ENCODE measurements around the gene RGPD8. TPM values are rescaled to one million over a fixed set of nuclear protein-coding genes. Genes with fewer than 3 reads are reported as not detected.

RGPD8 gene
- total and polyA plus RNA-seq, 2 of the 8 experiments (the other 6 are each of a cell fraction or from before 2014, with no cell fraction given), result 0.51 to 8.2 TPM

GRCh38 chr2:112481528-112482233 is 48.2 kb upstream of the RGPD8 start, which contains the start of gene TTL:
Gene TTL (plus strand): TSS chr2:112482156. CDS start chr2:112482345, 189 bp downstream.
- 1% methylated on average over 50 of the region's 82 CpGs; no CpG with 5 or more reads in 1 of the 2 experiments for WGBS, 2 experiments (ENCODE audit: extremely low coverage in 1 of 2, insufficient coverage in 1 of 2, insufficient read length in 1 of 2, insufficient replicate concordance in 2 of 2, low coverage in 1 of 2, low lambda C conversion rate in 2 of 2, missing lambda C conversion rate in 1 of 2)

More at GRCh38 chr2:112481528-112482233, 48.2 kb upstream of the RGPD8 start, which contains the start of gene TTL:
- peak within 1 kb of the TSS; percentile 96 for H3K4ac ChIP-seq (replicated peaks; ENCODE audit: insufficient read length, low read depth, low read length)
- peak within 1 kb of the TSS; percentile 50 to 91 for H3K4me2 ChIP-seq (ENCODE audit: insufficient read depth in 1 of 2, low read depth in 2 of 2, low read length in 2 of 2)
- H2BK12ac ChIP-seq (ENCODE audit: low read depth, low read length), result no peak within 1 kb of the TSS
- ChIA-PET CTCF (ENCODE audit: partially characterized antibody) (interaction anchor here (1.0 to 2.7 kb wide), 9 partner anchors 10 to 96 kb away, joined by 3 to 17 read pairs (median 4); no protein-coding TSS in a partner anchor), POLR2A (ENCODE audit: partially characterized antibody) (interaction anchor here (0.7 kb wide), 1 partner anchor 12 kb away, joined by 3 read pairs; no protein-coding TSS in a partner anchor)
- peak within 1 kb of the TSS; percentile 71 for H3K56ac ChIP-seq (replicated peaks; ENCODE audit: insufficient read length, low read depth, low read length)
- H4K20me1 ChIP-seq (replicated peaks in 1 of 2; ENCODE audit: control insufficient read depth in 1 of 2, insufficient read depth in 2 of 2, low read length in 2 of 2), result no peaks in the 10 kb centered on the region
- H4K91ac ChIP-seq (replicated peaks; ENCODE audit: insufficient read length, low read length), result no peak within 1 kb of the TSS
- FAIRE-seq (no peak), DNase-seq (ENCODE audit: low read depth in 1 of 2, low spot score in 2 of 2) (peak in 1 of 2 experiments; percentile 73)
- no peak for TF ChIP-seq TEAD4 (IDR thresholded peaks at IDR 0.05; ENCODE audit: low read depth, low read length)
- TF ChIP-seq EGR1 (IDR thresholded peaks at IDR 0.05; ENCODE audit: borderline replicate concordance, low read depth, low read length), result peak; percentile 80; the same call in 1 of the 2 replicates
- 0 out of 2 replicates have a peak, but pooled peaks have one; percentile 48 for TF ChIP-seq SP4 (IDR thresholded peaks at IDR 0.05; ENCODE audit: low read length)
- no peak for TF ChIP-seq KDM1A (IDR thresholded peaks at IDR 0.05; ENCODE audit: borderline replicate concordance, low read length)
- TF ChIP-seq MAX (IDR thresholded peaks at IDR 0.05), result 0 out of 2 replicates have a peak, but pooled peaks have one; percentile 9
- TF ChIP-seq KDM4A (IDR thresholded peaks at IDR 0.05; ENCODE audit: low read depth, low read length, severe bottlenecking), result peak; percentile 42
- TF ChIP-seq JUND (IDR thresholded peaks at IDR 0.05; ENCODE audit: low read length), result no peak
- TF ChIP-seq CEBPB (IDR thresholded peaks at IDR 0.05; ENCODE audit: low read depth, low read length), result no peak
- TF ChIP-seq SIN3A (conservative IDR thresholded peaks at IDR 0.05 in 1 of 2, IDR thresholded peaks at IDR 0.05 in 1 of 2; ENCODE audit: low read depth in 1 of 2, low read length in 2 of 2), result 0 out of 4 replicates have a peak, but pooled peaks of 1 of the 2 experiments have one; percentile 31
- H2AFZ ChIP-seq (ENCODE audit: low read length), result peak within 1 kb of the TSS; percentile 84
- H3K27me3 ChIP-seq (replicated peaks in 1 of 4; ENCODE audit: control insufficient read depth in 3 of 4, extremely low read depth in 1 of 4, insufficient read depth in 3 of 4, low read length in 3 of 4), result no peaks in the 10 kb centered on the region; a peak in 1 of 7 replicates
- H2AK5ac ChIP-seq (ENCODE audit: low read depth, low read length), result no peak within 1 kb of the TSS
- no peak within 1 kb of the TSS for H3K23ac ChIP-seq (ENCODE audit: insufficient read length)
- H2BK20ac ChIP-seq (ENCODE audit: low read length), result no peak within 1 kb of the TSS
- H3K79me2 ChIP-seq (ENCODE audit: control insufficient read depth in 1 of 2, insufficient read depth in 2 of 2, low read length in 2 of 2), result peaks cover 0 to 33% of the 10 kb centered on the region in 2 experiments; a peak in 2 of 4 replicates
- H2BK15ac ChIP-seq (ENCODE audit: low read length), result no peak within 1 kb of the TSS; the same call in 1 of the 2 replicates
- peak within 1 kb of the TSS; percentile 60; the same call in 1 of the 2 replicates for H4K8ac ChIP-seq (ENCODE audit: extremely low read depth, insufficient read depth, low read length)
- no peak within 1 kb of the TSS for H2BK120ac ChIP-seq (replicated peaks; ENCODE audit: low read depth, low read length)
- H3K36me3 ChIP-seq (ENCODE audit: control insufficient read depth in 2 of 4, insufficient read depth in 4 of 4, low read length in 3 of 4), result no peaks in the 10 kb centered on the region
- peaks cover 11% of the 10 kb centered on the region for H3K23me2 ChIP-seq (ENCODE audit: low read depth, low read length)
- no peaks in the 10 kb centered on the region for H3K9me3 ChIP-seq (ENCODE audit: insufficient read depth in 2 of 2, low read depth in 1 of 2, low read length in 1 of 2)
- 0 out of 2 replicates have a peak within 1 kb of the TSS, but pooled peaks have one; percentile 32 for H2BK5ac ChIP-seq (ENCODE audit: low read depth, low read length)
- no peak within 1 kb of the TSS for H3K14ac ChIP-seq (ENCODE audit: insufficient read length)
- no peak within 1 kb of the TSS; the same call in 1 of the 2 replicates for H3K27ac ChIP-seq (ENCODE audit: low read depth, low read length)
- H3K79me1 ChIP-seq (ENCODE audit: low read depth, low read length), result 0 out of 2 replicates have a peak, but pooled peaks cover 3% of the 10 kb centered on the region
- H3K4me3 ChIP-seq (ENCODE audit: extremely low read depth in 1 of 4, insufficient read depth in 2 of 4, low read depth in 3 of 4, low read length in 4 of 4), result peak within 1 kb of the TSS; percentile 72 to 91 (median 89)
- peak within 1 kb of the TSS; percentile 93 for H3K18ac ChIP-seq (ENCODE audit: extremely low read depth, low read length)
- peak within 1 kb of the TSS; percentile 4 for H4K5ac ChIP-seq (ENCODE audit: insufficient read length, low read depth, low read length)
- H3K4me1 ChIP-seq (replicated peaks in 1 of 4; ENCODE audit: control insufficient read depth in 3 of 4, insufficient read depth in 4 of 4, low read length in 3 of 4), result peaks cover 0 to 7% (median 4%) of the 10 kb centered on the region in 4 experiments; a peak in 5 of 7 replicates
- peak within 1 kb of the TSS; percentile 48 to 80 (median 54) for H3K9ac ChIP-seq (replicated peaks in 1 of 4; ENCODE audit: extremely low read depth in 1 of 4, low read depth in 3 of 4, low read length in 3 of 4)

All from H1 (cell line).